HepG2 (cell line): ENCODE measurements around the gene SLC6A17. TPM values are rescaled to one million over a fixed set of nuclear protein-coding genes. Genes with fewer than 3 reads are reported as not detected.

ENCODE experiments used
- ATAC-seq: fragments of 200-7000 bp; cut with Tn5 transposase; 3 replicates; pipeline ENCODE4 v1.9.1; 2020; ENCODE audit warnings: mild to moderate bottlenecking, moderate library complexity
- BruUV-seq: library from RNA; stranded (reverse); fragments of 400-500 nt; replicated peaks from 2 replicates; lab custom pipeline; 2021; lab: Mats Ljungman, UMichigan
- CTCF ChIA-PET: fragments of 300-600 bp; formaldehyde crosslinking; extraction: SDS; loops from one replicate; lab custom pipeline; 2021; ENCODE audit warnings: low total read pairs, inconsistent platforms, low intra/inter-chr PET ratio; lab: Yijun Ruan, JAX
- POLR2A ChIA-PET: fragments of 350-600 bp; sonication (Branson Sonifier 250); formaldehyde crosslinking; loops from one replicate; lab custom pipeline; 2020; ENCODE audit warnings: antibody characterized with exemption, inconsistent platforms; lab: Yijun Ruan, JAX
- DNase-seq: peaks from one replicate; pipeline ENCODE4 v3.0.0-alpha.2; 2015; ENCODE audit warnings: low spot score
- FAIRE-seq: peaks from 3 replicates; lab custom pipeline; 2011; peaks lifted over from hg19 to GRCh38; lab: Jason Lieb, UNC
- H2AFZ ChIP-seq: one replicate; pipeline ENCODE4 v1.6.1; 2011; ENCODE audit warnings: low read length, inconsistent platforms
- H3K27ac ChIP-seq: fragments of 300-600 bp; 3 replicates; pipeline ENCODE4 v1.8.0; 2011; ENCODE audit warnings: mixed run types, mild to moderate bottlenecking, mixed read lengths, low read length, inconsistent platforms; ENCODE audit not compliant: insufficient read depth; ENCODE audit errors: extremely low read length
- H3K27me3 ChIP-seq, 2 experiments: fragments of 200-600 bp in 1 of 2; 2 replicates in 1 of 2; 3 replicates in 1 of 2; pipeline versions ENCODE4 v1.6.0 to v1.8.0; 2011; ENCODE audit warnings: low read length in 2 of 2, mild to moderate bottlenecking in 2 of 2, moderate library complexity in 2 of 2, inconsistent platforms in 1 of 2; ENCODE audit not compliant: insufficient read depth in 2 of 2, control insufficient read depth in 1 of 2
- H3K36me3 ChIP-seq, 2 experiments: fragments of 200-600 bp in 1 of 2; replicated peaks in 1 of 2; 2 replicates in 1 of 2; 3 replicates in 1 of 2; pipeline versions ENCODE4 v1.5.1 to v1.8.0; 2011; ENCODE audit warnings: low read length in 2 of 2, inconsistent platforms in 1 of 2; ENCODE audit not compliant: insufficient read depth in 2 of 2, control insufficient read depth in 1 of 2
- H3K4me1 ChIP-seq: 2 replicates; pipeline ENCODE4 v1.5.1; 2012; ENCODE audit warnings: low read length, inconsistent platforms; ENCODE audit not compliant: insufficient read depth
- H3K4me2 ChIP-seq: 2 replicates; pipeline ENCODE4 v1.6.0; 2011; ENCODE audit warnings: low read depth, low read length, inconsistent platforms
- H3K4me3 ChIP-seq, 3 experiments: fragments of 200-600 bp in 1 of 3; sonication (generic), shearing (Covaris generic) in 1 of 3; replicated peaks in 1 of 3; 2 replicates each; pipeline ENCODE4 v1.5.1; 2011 to 2016; ENCODE audit warnings: low read length in 3 of 3, inconsistent platforms in 2 of 3, low read depth in 2 of 3, mild to moderate bottlenecking in 2 of 3, control low read depth in 1 of 3, mixed read lengths in 1 of 3; ENCODE audit not compliant: insufficient read depth in 1 of 3
- H3K79me2 ChIP-seq: one replicate; pipeline ENCODE4 v1.6.1; 2011; ENCODE audit warnings: low read length, inconsistent platforms; ENCODE audit not compliant: insufficient read depth
- H3K9ac ChIP-seq: 2 replicates; pipeline ENCODE4 v1.6.0; 2011; ENCODE audit warnings: mild to moderate bottlenecking, low read depth, low read length, inconsistent platforms; ENCODE audit not compliant: insufficient read depth
- H3K9me3 ChIP-seq: 2 replicates; pipeline ENCODE4 v1.5.1; 2012; ENCODE audit warnings: mild to moderate bottlenecking, low read length
- H4K20me1 ChIP-seq: 2 replicates; pipeline ENCODE4 v1.6.0; 2011; ENCODE audit warnings: inconsistent platforms, mild to moderate bottlenecking, low read length, moderate library complexity; ENCODE audit not compliant: insufficient read depth
- DMTF1 ChIP-seq: sonication (generic); formaldehyde crosslinking; IDR thresholded peaks from 2 replicates; pipeline ENCODE4 v1.4.0; 2020; ENCODE audit warnings: mild to moderate bottlenecking, missing genetic modification reagents
- FOXM1 ChIP-seq: sonication (generic); formaldehyde crosslinking; IDR thresholded peaks from 2 replicates; pipeline ENCODE4 v1.5.0; 2020; ENCODE audit warnings: missing genetic modification reagents
- HNF4A ChIP-seq: sonication (generic); formaldehyde crosslinking; IDR thresholded peaks from 2 replicates; pipeline ENCODE4 v1.4.0; 2020; ENCODE audit warnings: missing genetic modification reagents
- HNRNPH1 ChIP-seq: fragments of 200-400 bp; formaldehyde crosslinking; optimal IDR thresholded peaks from 2 replicates; pipeline ENCODE3; 2017; ENCODE audit warnings: mild to moderate bottlenecking, low read depth, low read length
- HNRNPLL ChIP-seq: fragments of 200-400 bp; formaldehyde crosslinking; IDR thresholded peaks from 2 replicates; pipeline ENCODE4 v1.6.1; 2017; ENCODE audit warnings: mild to moderate bottlenecking, low read depth, low read length; ENCODE audit not compliant: poor library complexity, severe bottlenecking
- PBX2 ChIP-seq: IDR thresholded peaks from 2 replicates; pipeline ENCODE4 v1.6.1; 2016; ENCODE audit warnings: control low read depth
- TAF15 ChIP-seq: fragments of 200-400 bp; formaldehyde crosslinking; IDR thresholded peaks from one replicate; pipeline ENCODE4 v1.6.1; 2018; ENCODE audit warnings: mild to moderate bottlenecking, low read depth, low read length; ENCODE audit not compliant: poor library complexity, severe bottlenecking
- ZGPAT ChIP-seq: IDR thresholded peaks from 2 replicates; pipeline ENCODE4 v1.6.1; 2016; ENCODE audit warnings: mild to moderate bottlenecking
- ZNF775 ChIP-seq: sonication (generic); formaldehyde crosslinking; IDR thresholded peaks from 2 replicates; pipeline ENCODE4 v1.4.0; 2020; ENCODE audit warnings: missing genetic modification reagents, mild to moderate bottlenecking, moderate library complexity, borderline replicate concordance
- ZNF781 ChIP-seq: sonication (generic); formaldehyde crosslinking; IDR thresholded peaks from 2 replicates; pipeline ENCODE4 v1.5.1; 2020; ENCODE audit warnings: borderline replicate concordance, mild to moderate bottlenecking, missing genetic modification reagents; ENCODE audit errors: not compliant biosample characterization
- WGBS: methylation state at CpG from one replicate; pipeline ENCODE4 v1.1.6; 2017; ENCODE audit warnings: low lambda C conversion rate; 5-methylcytosine and 5-hydroxymethylcytosine counted together
- in situ Hi-C: cut with HindIII; loops from 2 replicates; pipeline ENCODE4 v1.10.0; 2017; ENCODE audit warnings: low pct_unique_long_range_greater_than_20kb; ENCODE audit not compliant: extremely low pct_ligation_motif_present
- intact Hi-C: fragments of 100-400 bp; cut with micrococcal nuclease; formaldehyde crosslinking; loops from one replicate; pipeline ENCODE4 v1.10.0; 2022; ENCODE audit not compliant: unreplicated experiment
- polyA plus RNA-seq, 8 experiments: library from polyadenylated mRNA; depleted of rRNA in 3 of 8; stranded (reverse) in 7 of 8; unstranded in 1 of 8; fragments of >200 nt; fragmentation: Illumina TruSeq in 4 of 8; extraction: Trizol in 4 of 8; gene quantifications; 2 replicates each; pipeline versions ENCODE4 v1.2.1 to v1.2.3, GENCODE V29; 2011 to 2016; ENCODE audit warnings: low read depth in 4 of 8, missing spikeins in 1 of 8, mixed read lengths in 1 of 8; ENCODE audit not compliant: insufficient read depth in 1 of 8
- total RNA-seq, 5 experiments: library from RNA; depleted of rRNA; stranded (reverse); fragments of >200 nt; fragmentation: Illumina TruSeq; extraction: Trizol; gene quantifications; 2 replicates each; pipeline ENCODE4 v1.2.3, GENCODE V29; 2016; ENCODE audit warnings: low read depth in 1 of 5

SLC6A17 gene
- total and polyA plus RNA-seq, 2 of the 13 experiments (the other 11 are each of a cell fraction or from before 2014, with no cell fraction given), result not detected

- TF ChIP-seq DMTF1 (CRISPR knock-in tag) (no peak), ZGPAT (no peak)
Measured at GRCh38 chr1:110250008-110250407, 99.7 kb downstream of the SLC6A17 start (continued).

- no peak overlapping the region for H3K27ac ChIP-seq
- TF ChIP-seq HNF4A (CRISPR knock-in tag) (no peak), PBX2 (CRISPR knock-in tag) (no peak), HNRNPH1 (no peak), FOXM1 (CRISPR knock-in tag) (no peak), TAF15 (no peak), ZNF781 (CRISPR knock-in tag) (no peak), HNRNPLL (no peak), ZNF775 (CRISPR knock-in tag) (no peak)
- ATAC-seq (no peak), DNase-seq (no peak), FAIRE-seq (no peak)
- POLR2A ChIA-PET, result no interaction called here
- 14% methylated on average over 1 of the region's 2 CpGs for WGBS
- H2AFZ ChIP-seq, result no peak overlapping the region
- in situ Hi-C loops (no loop called here), intact Hi-C loops (no loop called here)
- H3K9me3 ChIP-seq, result no peaks in the 10 kb centered on the region
- no peaks in the 10 kb centered on the region for H3K79me2 ChIP-seq
- no peak overlapping the region for H3K9ac ChIP-seq
- no peaks in the 10 kb centered on the region for H3K36me3 ChIP-seq
- CTCF ChIA-PET, result no interaction called here
- H3K4me1 ChIP-seq, result no peaks in the 10 kb centered on the region
- no TSS peak for BruUV-seq
- H3K27me3 ChIP-seq, result peaks cover 3 to 24% of the 10 kb centered on the region in 2 experiments; a peak in 3 of 5 replicates
- H3K4me3 ChIP-seq, result no peak overlapping the region
- no peaks in the 10 kb centered on the region for H4K20me1 ChIP-seq
- no peak overlapping the region for H3K4me2 ChIP-seq
Measured at GRCh38 chr1:110250749-110251148, 100.5 kb downstream of the SLC6A17 start.
